Measurements from ENCODE around the gene CRTAP.
"Not testable (repeated sequence)": the region's sequence is repeated elsewhere in the genome, so short reads cannot be mapped to it uniquely, and the experiment has no call there.

The CRTAP gene

GRCh38 chr3:33113772-33114621 is at the start of gene CRTAP:
Gene CRTAP, plus strand, starts transcription at chr3:33114014. Its CDS starts 64 bp downstream, at chr3:33114078.
- H3K4me1 Mint-ChIP-seq: peaks cover 26 to 49% of the 10 kb centered on the region in 2 donors
- H3K27me3 Mint-ChIP-seq: no peaks in the 10 kb centered on the region
- peak within 1 kb of the TSS; percentile 93 for H3K27ac Mint-ChIP-seq

GRCh38 chr3:33064929-33065328 is 48.9 kb upstream of the CRTAP start:
- Mint-ChIP-seq H3K9me3 (no peaks in the 10 kb centered on the region), H3K4me3 (no peak overlapping the region), H3K27me3 (no peaks in the 10 kb centered on the region), H3K36me3 (peaks cover 47 to 62% of the 10 kb centered on the region in 2 donors), H3K4me1 (peaks cover 35 to 45% of the 10 kb centered on the region in 2 donors), H3K27ac (no peak overlapping the region)
- no peak for ATAC-seq (replicated peaks)
- DNase-seq: no peak

More at GRCh38 chr3:33113772-33114621, at the start of gene CRTAP:
- H3K9me3 Mint-ChIP-seq: no peaks in the 10 kb centered on the region
- peak within 1 kb of the TSS; percentile 89 to 94 for H3K4me3 Mint-ChIP-seq
- peaks cover 0 to 16% of the 10 kb centered on the region in 2 donors for H3K36me3 Mint-ChIP-seq
- DNase-seq (peak; percentile 87), ATAC-seq (replicated peaks) (peak; percentile 88 to 89)

- peaks cover 40 to 59% of the 10 kb centered on the region in 2 donors for H3K36me3 Mint-ChIP-seq
- no peak overlapping the region for H3K4me3 Mint-ChIP-seq
- H3K4me1 Mint-ChIP-seq: peaks cover 21 to 37% of the 10 kb centered on the region in 2 donors
- DNase-seq: no peak
- H3K27ac Mint-ChIP-seq: no peak overlapping the region
- ATAC-seq (replicated peaks): no peak
- H3K9me3 Mint-ChIP-seq: no peaks in the 10 kb centered on the region
- H3K27me3 Mint-ChIP-seq: no peaks in the 10 kb centered on the region
Measured at GRCh38 chr3:33067484-33067883, 46.3 kb upstream of the CRTAP start.

- not testable (repeated sequence) for H3K27ac Mint-ChIP-seq; ATAC-seq (replicated peaks); H3K27me3 Mint-ChIP-seq; H3K4me3 Mint-ChIP-seq; H3K9me3 Mint-ChIP-seq; DNase-seq
- peaks cover 41 to 45% of the 10 kb centered on the region in 2 donors for H3K36me3 Mint-ChIP-seq
- H3K4me1 Mint-ChIP-seq: peaks cover 14 to 30% of the 10 kb centered on the region in 2 donors
Measured at GRCh38 chr3:33069862-33070261, 44.0 kb upstream of the CRTAP start.

GRCh38 chr3:33071181-33071580 is 42.6 kb upstream of the CRTAP start:
- no peak overlapping the region for H3K27ac Mint-ChIP-seq
- H3K36me3 Mint-ChIP-seq: peaks cover 38 to 43% of the 10 kb centered on the region in 2 donors
- no peak overlapping the region for H3K4me3 Mint-ChIP-seq

GRCh38 chr3:33071946-33072345 is 41.9 kb upstream of the CRTAP start:
- peaks cover 41 to 45% of the 10 kb centered on the region in 2 donors for H3K36me3 Mint-ChIP-seq
- no peak overlapping the region for H3K4me3 Mint-ChIP-seq
- no peak overlapping the region for H3K27ac Mint-ChIP-seq
- no peaks in the 10 kb centered on the region for H3K9me3 Mint-ChIP-seq
- H3K4me1 Mint-ChIP-seq: peaks cover 15 to 36% of the 10 kb centered on the region in 2 donors
- H3K27me3 Mint-ChIP-seq: no peaks in the 10 kb centered on the region
- no peak for DNase-seq
- ATAC-seq (replicated peaks): no peak

More at GRCh38 chr3:33071181-33071580, 42.6 kb upstream of the CRTAP start:
- ATAC-seq (replicated peaks): no peak
- Mint-ChIP-seq H3K9me3 (no peaks in the 10 kb centered on the region), H3K4me1 (peaks cover 12 to 30% of the 10 kb centered on the region in 2 donors), H3K27me3 (no peaks in the 10 kb centered on the region)
- no peak for DNase-seq

GRCh38 chr3:33074217-33075067 is 39.4 kb upstream of the CRTAP start:
- peak; percentile 29 for DNase-seq
- no peak overlapping the region for H3K27ac Mint-ChIP-seq

GRCh38 chr3:33075995-33076394 is 37.8 kb upstream of the CRTAP start:
- Mint-ChIP-seq H3K4me3 (no peak overlapping the region), H3K4me1 (peaks cover 22 to 49% of the 10 kb centered on the region in 2 donors), H3K9me3 (no peaks in the 10 kb centered on the region), H3K36me3 (peaks cover 29 to 31% of the 10 kb centered on the region in 2 donors), H3K27ac (peak overlapping the region; percentile 66), H3K27me3 (no peaks in the 10 kb centered on the region)
- DNase-seq (no peak), ATAC-seq (replicated peaks) (no peak)

More at GRCh38 chr3:33074217-33075067, 39.4 kb upstream of the CRTAP start:
- Mint-ChIP-seq H3K9me3 (no peaks in the 10 kb centered on the region), H3K4me1 (peaks cover 19 to 44% of the 10 kb centered on the region in 2 donors), H3K27me3 (no peaks in the 10 kb centered on the region), H3K4me3 (no peak overlapping the region), H3K36me3 (peaks cover 31 to 35% of the 10 kb centered on the region in 2 donors)
- ATAC-seq (replicated peaks): peak; percentile 67 to 81

GRCh38 chr3:33076952-33077351 is 36.9 kb upstream of the CRTAP start:
- Mint-ChIP-seq H3K27me3 (no peaks in the 10 kb centered on the region), H3K27ac (peak overlapping the region; percentile 27), H3K4me1 (peaks cover 24 to 51% of the 10 kb centered on the region in 2 donors), H3K36me3 (peaks cover 21 to 26% of the 10 kb centered on the region in 2 donors), H3K9me3 (no peaks in the 10 kb centered on the region), H3K4me3 (no peak overlapping the region)
- ATAC-seq (replicated peaks) (no peak), DNase-seq (no peak)

- DNase-seq (no peak), ATAC-seq (replicated peaks) (no peak)
- Mint-ChIP-seq H3K4me3 (no peak overlapping the region), H3K27me3 (no peaks in the 10 kb centered on the region), H3K36me3 (peaks cover 19 to 21% of the 10 kb centered on the region in 2 donors), H3K9me3 (no peaks in the 10 kb centered on the region), H3K27ac (no peak overlapping the region), H3K4me1 (peaks cover 25 to 45% of the 10 kb centered on the region in 2 donors)
Measured at GRCh38 chr3:33077976-33078375, 35.8 kb upstream of the CRTAP start.

GRCh38 chr3:33079813-33080212 is 34.0 kb upstream of the CRTAP start:
- H3K27me3 Mint-ChIP-seq; H3K9me3 Mint-ChIP-seq; H3K4me3 Mint-ChIP-seq; ATAC-seq (replicated peaks); DNase-seq; H3K27ac Mint-ChIP-seq: not testable (repeated sequence)
- Mint-ChIP-seq H3K36me3 (peaks cover 21% of the 10 kb centered on the region in 2 donors), H3K4me1 (peaks cover 23 to 44% of the 10 kb centered on the region in 2 donors)

GRCh38 chr3:33081812-33082211 is 32.0 kb upstream of the CRTAP start:
- Mint-ChIP-seq H3K27ac (no peak overlapping the region), H3K27me3 (no peaks in the 10 kb centered on the region), H3K4me3 (no peak overlapping the region), H3K4me1 (peaks cover 21 to 52% of the 10 kb centered on the region in 2 donors), H3K9me3 (no peaks in the 10 kb centered on the region), H3K36me3 (peaks cover 12 to 15% of the 10 kb centered on the region in 2 donors)
- DNase-seq (no peak), ATAC-seq (replicated peaks) (no peak)

- Mint-ChIP-seq H3K4me1 (peaks cover 30 to 63% of the 10 kb centered on the region in 2 donors), H3K36me3 (peaks cover 23 to 31% of the 10 kb centered on the region in 2 donors), H3K9me3 (no peaks in the 10 kb centered on the region), H3K27ac (no peak overlapping the region), H3K27me3 (no peaks in the 10 kb centered on the region), H3K4me3 (no peak overlapping the region)
- no peak for ATAC-seq (replicated peaks)
- DNase-seq: no peak
Measured at GRCh38 chr3:33083958-33084357, 29.9 kb upstream of the CRTAP start.

- ATAC-seq (replicated peaks) (no peak), DNase-seq (no peak)
- Mint-ChIP-seq H3K27me3 (no peaks in the 10 kb centered on the region), H3K4me3 (no peak overlapping the region), H3K9me3 (peaks cover 3% of the 10 kb centered on the region in 2 donors), H3K27ac (no peak overlapping the region), H3K4me1 (peaks cover 54 to 95% of the 10 kb centered on the region in 2 donors), H3K36me3 (peaks cover 43 to 64% of the 10 kb centered on the region in 2 donors)
Measured at GRCh38 chr3:33088691-33089090, 25.1 kb upstream of the CRTAP start.

All from stimulated activated naive B cell treated with anti-CD40 and anti-IgM and Interleukin-4, amounts not matched to agents 10 μg/mL and 1 μg/mL and 100 μg/mL, for 72 hours (primary cell).